ENCODE data around the gene SDHA.

DNA sequence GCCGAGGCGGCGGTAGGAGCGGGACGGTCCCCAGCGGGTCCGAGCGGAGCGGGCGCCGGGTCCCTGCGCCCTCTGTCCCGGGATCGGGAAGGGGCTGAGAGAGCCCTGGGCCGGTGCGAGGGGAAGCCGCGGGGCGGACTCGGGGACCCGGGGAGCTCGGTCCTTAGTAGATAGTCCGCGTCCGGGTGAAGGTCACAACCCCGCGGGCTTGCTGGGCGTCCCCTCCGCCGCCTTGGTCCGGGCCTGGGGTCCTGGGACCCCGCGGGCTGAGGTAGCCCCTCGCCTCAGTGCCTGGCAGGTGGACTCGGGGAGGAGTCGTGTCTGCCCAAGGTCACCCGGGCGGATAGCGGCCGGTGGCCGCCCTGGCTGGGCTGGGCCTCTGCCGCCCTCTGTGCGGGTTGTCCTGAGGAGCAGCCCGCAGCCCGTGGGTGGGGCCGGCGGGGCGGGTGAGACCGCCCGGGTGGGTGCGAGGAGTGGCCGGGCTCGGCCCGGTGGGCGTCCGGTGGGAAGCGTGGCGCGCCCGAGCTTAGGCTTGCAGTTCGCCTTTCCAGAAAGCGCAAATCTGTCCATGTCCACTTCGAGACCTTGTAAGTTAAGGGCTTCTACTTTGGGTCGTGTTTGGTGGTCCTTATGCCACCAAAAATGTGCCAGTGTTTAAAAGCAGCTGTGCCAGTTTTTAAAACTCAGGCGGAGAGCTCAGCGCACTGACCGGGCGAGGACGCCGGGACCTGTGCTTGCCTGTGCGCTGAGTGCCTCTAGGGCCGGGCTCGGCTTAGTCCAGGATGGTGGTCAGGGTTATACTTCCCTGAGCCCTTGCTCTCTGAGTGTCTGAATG lies 554 bp downstream of the SDHA start:
- TF ChIP-seq, protein P1, sequence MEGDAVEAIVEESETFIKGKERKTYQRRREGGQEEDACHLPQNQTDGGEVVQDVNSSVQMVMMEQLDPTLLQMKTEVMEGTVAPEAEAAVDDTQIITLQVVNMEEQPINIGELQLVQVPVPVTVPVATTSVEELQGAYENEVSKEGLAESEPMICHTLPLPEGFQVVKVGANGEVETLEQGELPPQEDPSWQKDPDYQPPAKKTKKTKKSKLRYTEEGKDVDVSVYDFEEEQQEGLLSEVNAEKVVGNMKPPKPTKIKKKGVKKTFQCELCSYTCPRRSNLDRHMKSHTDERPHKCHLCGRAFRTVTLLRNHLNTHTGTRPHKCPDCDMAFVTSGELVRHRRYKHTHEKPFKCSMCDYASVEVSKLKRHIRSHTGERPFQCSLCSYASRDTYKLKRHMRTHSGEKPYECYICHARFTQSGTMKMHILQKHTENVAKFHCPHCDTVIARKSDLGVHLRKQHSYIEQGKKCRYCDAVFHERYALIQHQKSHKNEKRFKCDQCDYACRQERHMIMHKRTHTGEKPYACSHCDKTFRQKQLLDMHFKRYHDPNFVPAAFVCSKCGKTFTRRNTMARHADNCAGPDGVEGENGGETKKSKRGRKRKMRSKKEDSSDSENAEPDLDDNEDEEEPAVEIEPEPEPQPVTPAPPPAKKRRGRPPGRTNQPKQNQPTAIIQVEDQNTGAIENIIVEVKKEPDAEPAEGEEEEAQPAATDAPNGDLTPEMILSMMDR (IDR thresholded peaks at IDR 0.05): peak in 1 of 3 experiments; percentile 9
- no peak for TF ChIP-seq POLR2A (IDR thresholded peaks at IDR 0.05; ENCODE audit: low read depth)
- TF ChIP-seq POLR2AphosphoS5 (IDR thresholded peaks at IDR 0.05): no peak
- TF ChIP-seq EP300 (IDR thresholded peaks at IDR 0.05): no peak

All from esophagus muscularis mucosa (tissue), 4 donors.